Stimulated activated CD8-positive, alpha-beta memory T cell treated with anti-CD3 and anti-CD28 coated beads, Interleukin-15, amount 100 ng/mL, for 4 hours (primary cell): ENCODE data around the gene CNTLN.
"Not testable (repeated sequence)": the region's sequence is repeated elsewhere in the genome, so short reads cannot be mapped to it uniquely, and the experiment has no call there.

Experiments
- DNase-seq, 2 donors: peaks; one replicate each; pipeline ENCODE4 v3.0.0-alpha.2; 2020; ENCODE audit warnings: low read depth in 2 of 2

The CNTLN gene

GRCh38 chr9:17422994-17423680, 288.3 kb downstream of the CNTLN start:
- no peak for DNase-seq

GRCh38 chr9:17423681-17424011, 288.8 kb downstream of the CNTLN start:
- no peak for DNase-seq

- DNase-seq = no peak
Measured at GRCh38 chr9:17425384-17425783, 290.5 kb downstream of the CNTLN start.

GRCh38 chr9:17433526-17433925, 298.7 kb downstream of the CNTLN start:
- DNase-seq = no peak

- DNase-seq = no peak
Measured at GRCh38 chr9:17436854-17437253, 302.0 kb downstream of the CNTLN start.

GRCh38 chr9:17437813-17438212, 303.0 kb downstream of the CNTLN start:
- DNase-seq = no peak

GRCh38 chr9:17445126-17445525, 310.3 kb downstream of the CNTLN start:
- DNase-seq = not testable (repeated sequence)

- DNase-seq = no peak
Measured at GRCh38 chr9:17453751-17454150, 318.9 kb downstream of the CNTLN start.

GRCh38 chr9:17462869-17463464, 328.1 kb downstream of the CNTLN start:
- no peak for DNase-seq

- DNase-seq = no peak
Measured at GRCh38 chr9:17470036-17470813, 335.4 kb downstream of the CNTLN start.

GRCh38 chr9:17472126-17472525, 337.3 kb downstream of the CNTLN start:
- DNase-seq = no peak

GRCh38 chr9:17476401-17476800, 341.6 kb downstream of the CNTLN start:
- no peak for DNase-seq

GRCh38 chr9:17477816-17478215, 343.0 kb downstream of the CNTLN start:
- DNase-seq = no peak

- no peak for DNase-seq
Measured at GRCh38 chr9:17480966-17481365, 346.1 kb downstream of the CNTLN start.

GRCh38 chr9:17481565-17481964, 346.7 kb downstream of the CNTLN start:
- no peak for DNase-seq

- DNase-seq = no peak
Measured at GRCh38 chr9:17484906-17485305, 350.1 kb downstream of the CNTLN start.

- no peak for DNase-seq
Measured at GRCh38 chr9:17486396-17486795, 351.6 kb downstream of the CNTLN start.

- no peak for DNase-seq
Measured at GRCh38 chr9:17487467-17487866, 352.6 kb downstream of the CNTLN start.

GRCh38 chr9:17488662-17489061, 353.8 kb downstream of the CNTLN start:
- DNase-seq = no peak

- DNase-seq = no peak
Measured at GRCh38 chr9:17490110-17490509, 355.3 kb downstream of the CNTLN start.

- no peak for DNase-seq
Measured at GRCh38 chr9:17491780-17492179, 356.9 kb downstream of the CNTLN start.

- DNase-seq = no peak
Measured at GRCh38 chr9:17503196-17503595, 368.4 kb downstream of the CNTLN start.

- DNase-seq = no peak
Measured at GRCh38 chr9:17509151-17509550, 374.3 kb downstream of the CNTLN start.
